Activated CD8-positive, alpha-beta memory T cell treated with anti-CD3 and anti-CD28 coated beads, Interleukin-2, amount 10 ng/mL, durations not matched to agents 7 days and 5 days (primary cell): ENCODE results near the gene SH3TC1. TPM values are rescaled to one million over a fixed set of nuclear protein-coding genes. Genes with fewer than 3 reads are reported as not detected.

ENCODE experiments used
- ATAC-seq: fragments of 150-1000 bp; cut with Tn5 transposase; one replicate; pipeline ENCODE4 v1.10.0; 2021; ENCODE audit warnings: moderate library complexity
- CTCF ChIA-PET: fragments of 350-600 bp; sonication (Branson Sonifier 250); formaldehyde crosslinking; loops from one replicate; lab custom pipeline; 2021; ENCODE audit warnings: antibody characterized with exemption; lab: Charles Lee
- DNase-seq: peaks from one replicate; pipeline ENCODE4 v3.0.0-alpha.2; 2020
- H3K27ac Mint-ChIP-seq: one replicate; pipeline ENCODE4 v1.8.0; 2021; ENCODE audit warnings: mild to moderate bottlenecking, mixed read lengths
- H3K27me3 Mint-ChIP-seq: one replicate; pipeline ENCODE4 v1.8.0; 2021; ENCODE audit warnings: mixed read lengths
- H3K36me3 Mint-ChIP-seq: one replicate; pipeline ENCODE4 v1.8.0; 2021; ENCODE audit warnings: mild to moderate bottlenecking, mixed read lengths
- H3K4me1 Mint-ChIP-seq: one replicate; pipeline ENCODE4 v1.8.0; 2021; ENCODE audit warnings: mixed read lengths
- H3K4me3 Mint-ChIP-seq: one replicate; pipeline ENCODE4 v1.8.0; 2021; ENCODE audit warnings: mild to moderate bottlenecking, moderate library complexity, mixed read lengths
- H3K9me3 Mint-ChIP-seq: one replicate; pipeline ENCODE4 v1.8.0; 2022; ENCODE audit warnings: low read depth, mixed read lengths
- total RNA-seq, 2 experiments: library from RNA; stranded (reverse); gene quantifications; one replicate each; pipeline ENCODE4 v1.2.3, GENCODE V29; 2021

Gene SH3TC1
- total RNA-seq, 2 experiments from 2014 or later, result 6.0 to 10.7 TPM

DNA sequence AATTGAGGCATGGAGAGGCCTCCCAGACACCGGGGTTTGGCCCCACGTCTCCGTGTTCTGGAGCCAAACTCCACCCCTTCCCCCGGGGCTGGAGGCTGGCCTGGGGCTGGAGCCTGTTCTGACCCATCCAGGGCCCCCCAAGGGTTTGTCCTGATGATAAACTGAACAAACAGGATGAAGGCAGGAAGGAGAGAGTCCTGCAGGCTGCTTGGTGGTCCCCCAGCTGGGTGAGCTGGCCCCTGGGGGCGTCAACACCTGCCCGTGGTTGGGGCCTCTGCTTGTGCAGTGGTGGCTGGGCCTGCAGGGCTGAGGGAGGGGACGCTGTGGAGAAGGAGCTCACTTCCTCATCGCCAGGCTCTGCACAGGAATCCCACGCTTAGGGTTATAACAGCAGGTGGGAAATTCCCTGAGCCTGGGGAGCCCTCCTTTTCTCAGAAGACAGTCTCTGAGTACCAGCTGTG lies 2.3 kb downstream of the SH3TC1 start:
- CTCF ChIA-PET, result interaction anchor here (0.9 to 1.3 kb wide), 3 partner anchors 16 to 41 kb away, joined by 3 to 4 read pairs (median 3); no protein-coding TSS in a partner anchor
- peak; percentile 47 for DNase-seq
- Mint-ChIP-seq H3K4me1 (peaks cover 31% of the 10 kb centered on the region), H3K36me3 (no peaks in the 10 kb centered on the region), H3K27me3 (no peaks in the 10 kb centered on the region), H3K27ac (peak overlapping the region; percentile 15), H3K9me3 (no peaks in the 10 kb centered on the region), H3K4me3 (peak overlapping the region; percentile 28)
- no peak for ATAC-seq

GRCh38 chr4:8202108-8203051 lies 3.3 kb downstream of the SH3TC1 start:
- Mint-ChIP-seq H3K27ac (no peak overlapping the region), H3K27me3 (no peaks in the 10 kb centered on the region), H3K4me1 (peaks cover 31% of the 10 kb centered on the region), H3K9me3 (no peaks in the 10 kb centered on the region), H3K36me3 (no peaks in the 10 kb centered on the region), H3K4me3 (no peak overlapping the region)
- DNase-seq (no peak), ATAC-seq (no peak)
- CTCF ChIA-PET, result interaction anchor here (1.3 to 3.1 kb wide), 3 partner anchors 26 to 40 kb away, joined by 3 to 8 read pairs (median 4); no protein-coding TSS in a partner anchor

GRCh38 chr4:8203052-8203401 lies 3.9 kb downstream of the SH3TC1 start:
- Mint-ChIP-seq H3K9me3 (no peaks in the 10 kb centered on the region), H3K4me1 (peaks cover 31% of the 10 kb centered on the region), H3K36me3 (no peaks in the 10 kb centered on the region), H3K4me3 (no peak overlapping the region), H3K27ac (no peak overlapping the region), H3K27me3 (no peaks in the 10 kb centered on the region)
- ATAC-seq (no peak), DNase-seq (no peak)
- CTCF ChIA-PET, result interaction anchor here (3.1 kb wide), 1 partner anchor 27 kb away, joined by 8 read pairs; no protein-coding TSS in a partner anchor

DNA sequence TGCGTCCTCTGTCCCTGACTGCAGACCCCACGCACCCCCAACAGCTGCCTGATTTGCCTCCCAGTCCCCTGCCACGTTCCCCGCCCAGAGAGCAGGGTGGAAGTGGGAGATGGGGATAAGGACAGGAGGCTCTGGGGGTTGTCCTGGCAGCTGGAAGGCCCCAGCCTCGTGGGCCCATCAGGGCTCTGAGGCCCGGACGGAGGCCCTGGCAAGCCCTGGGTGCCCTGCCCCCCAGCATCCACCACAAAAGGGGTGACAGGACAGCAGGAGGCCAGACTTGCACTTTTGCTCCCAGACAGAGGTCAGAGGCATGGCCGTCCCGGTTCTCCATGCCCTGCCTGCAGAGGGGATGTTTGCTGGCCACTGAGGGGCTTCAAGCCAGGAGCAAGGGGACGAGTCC lies 4.7 kb downstream of the SH3TC1 start:
- Mint-ChIP-seq H3K27me3 (no peaks in the 10 kb centered on the region), H3K9me3 (no peaks in the 10 kb centered on the region), H3K4me3 (no peak overlapping the region), H3K4me1 (peaks cover 23% of the 10 kb centered on the region), H3K27ac (no peak overlapping the region), H3K36me3 (no peaks in the 10 kb centered on the region)
- DNase-seq (no peak), ATAC-seq (no peak)
- CTCF ChIA-PET, result interaction anchor here (3.1 kb wide), 1 partner anchor 27 kb away, joined by 8 read pairs; no protein-coding TSS in a partner anchor

DNA sequence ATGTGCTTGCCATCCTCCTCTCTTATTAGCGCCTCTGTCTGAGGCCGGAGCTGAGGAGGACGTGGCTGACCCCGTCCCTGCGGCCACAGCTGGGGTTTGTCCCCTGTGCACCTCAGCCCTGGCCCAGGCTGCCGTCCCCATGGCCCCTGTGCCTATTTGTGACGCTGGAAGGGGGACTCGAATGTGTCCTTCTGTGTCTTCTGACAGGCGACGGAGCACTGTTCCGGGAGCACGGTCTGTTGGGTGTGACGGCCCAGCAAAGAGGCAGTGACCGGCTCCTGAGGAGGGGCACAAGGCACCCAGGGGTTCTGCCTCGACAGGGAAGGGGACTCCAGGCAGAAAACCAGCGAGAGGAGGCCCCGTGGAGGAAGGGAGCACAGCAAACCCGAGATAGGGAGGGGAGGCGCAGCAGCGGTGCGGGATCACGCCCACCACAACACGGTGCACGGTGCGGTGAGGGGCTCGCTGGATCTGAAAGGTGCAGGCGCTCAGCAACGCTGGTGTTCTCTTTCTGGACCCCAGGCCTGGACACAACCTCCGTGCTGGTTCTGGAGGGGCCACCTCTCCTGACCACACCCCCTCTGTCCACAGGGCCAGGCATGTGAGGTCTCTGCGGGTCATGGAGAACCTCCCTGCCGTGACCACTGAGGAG lies 5.6 kb downstream of the SH3TC1 start:
- Mint-ChIP-seq H3K9me3 (no peaks in the 10 kb centered on the region), H3K27me3 (no peaks in the 10 kb centered on the region), H3K36me3 (no peaks in the 10 kb centered on the region), H3K4me3 (no peak overlapping the region), H3K4me1 (peaks cover 18% of the 10 kb centered on the region), H3K27ac (no peak overlapping the region)
- CTCF ChIA-PET, result interaction anchor here (3.1 kb wide), 1 partner anchor 28 kb away, joined by 8 read pairs; no protein-coding TSS in a partner anchor
- ATAC-seq (no peak), DNase-seq (no peak)

DNA sequence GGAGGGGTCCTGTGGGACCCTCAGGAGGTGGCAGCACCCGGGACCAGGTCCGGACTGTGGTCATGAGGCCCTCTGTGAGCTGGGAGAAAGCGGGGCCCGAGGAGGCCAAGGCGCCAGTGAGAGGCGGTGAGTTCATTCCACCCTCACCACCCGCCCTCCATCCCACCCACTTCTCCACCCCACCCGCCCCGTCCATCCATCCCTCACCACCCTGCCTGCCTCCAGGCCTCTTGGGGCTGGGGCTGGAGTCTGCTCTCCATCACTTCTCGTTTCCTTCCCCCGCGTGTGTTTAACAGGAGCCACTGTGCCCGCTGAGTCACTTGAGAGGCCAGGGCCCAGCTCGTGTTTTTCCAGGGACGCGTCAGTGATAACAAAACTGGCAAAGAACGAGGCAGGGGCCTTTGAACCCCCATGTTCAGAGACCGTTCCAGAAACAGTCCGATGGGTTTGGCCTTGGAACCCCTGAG lies 6.2 kb downstream of the SH3TC1 start:
- CTCF ChIA-PET, result interaction anchor here (3.1 kb wide), 1 partner anchor 29 kb away, joined by 8 read pairs; no protein-coding TSS in a partner anchor
- Mint-ChIP-seq H3K36me3 (no peaks in the 10 kb centered on the region), H3K27me3 (no peaks in the 10 kb centered on the region)

DNA sequence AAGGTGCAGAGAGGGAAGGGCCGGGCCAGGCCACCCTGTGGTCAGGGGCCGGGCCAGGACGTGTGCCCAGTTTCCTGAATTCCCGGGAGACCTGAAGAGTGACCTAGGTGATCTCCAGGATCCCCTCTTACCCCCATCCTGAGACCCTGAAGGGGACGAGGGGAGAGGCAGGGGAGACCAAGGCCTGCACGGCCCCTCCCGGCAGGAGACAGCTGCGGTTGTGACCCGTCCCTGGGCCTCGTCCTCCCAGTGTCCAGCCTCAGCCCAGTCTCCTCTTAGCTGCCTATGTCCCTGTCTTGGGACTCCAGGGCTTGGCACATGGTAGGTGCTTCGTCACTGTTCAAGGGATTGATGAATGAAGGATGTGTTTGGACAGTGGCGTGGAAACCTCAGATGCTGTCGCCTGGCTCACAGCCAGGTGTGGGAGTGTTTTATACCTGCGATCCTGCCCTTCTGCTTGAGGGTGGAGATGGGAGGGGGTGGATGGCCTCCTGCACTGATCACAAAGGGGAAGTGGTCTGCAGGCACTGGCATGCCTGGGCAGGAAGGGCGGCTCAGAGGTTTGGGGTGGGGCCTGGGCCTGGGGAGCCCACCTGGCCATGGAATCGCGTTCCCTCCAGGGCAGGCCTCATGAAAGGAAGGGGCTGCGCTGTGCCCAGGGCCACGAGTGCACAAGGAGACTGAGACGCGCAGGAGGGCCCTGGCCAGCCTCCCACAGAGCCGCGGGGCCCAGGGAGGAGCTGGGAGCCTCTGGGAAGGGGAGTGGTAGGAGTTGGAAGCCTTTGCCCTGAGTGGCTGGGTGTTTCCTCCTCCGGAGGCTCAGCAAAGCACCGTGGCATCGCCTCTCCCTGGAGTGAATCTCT lies 6.9 kb downstream of the SH3TC1 start:
- peaks cover 10% of the 10 kb centered on the region for H3K4me1 Mint-ChIP-seq
- H3K27ac Mint-ChIP-seq, result no peak overlapping the region
- H3K4me3 Mint-ChIP-seq, result no peak overlapping the region
- no peak for ATAC-seq
- H3K36me3 Mint-ChIP-seq, result no peaks in the 10 kb centered on the region
- CTCF ChIA-PET, result interaction anchor here (1.1 to 3.1 kb wide), 3 partner anchors 11 to 30 kb away, joined by 3 to 8 read pairs (median 3); no protein-coding TSS in a partner anchor
- DNase-seq, result no peak
- H3K27me3 Mint-ChIP-seq, result no peaks in the 10 kb centered on the region
- no peaks in the 10 kb centered on the region for H3K9me3 Mint-ChIP-seq

More for the DNA sequence above, 6.2 kb downstream of the SH3TC1 start:
- ATAC-seq (no peak), DNase-seq (no peak)
- H3K4me1 Mint-ChIP-seq, result peaks cover 16% of the 10 kb centered on the region
- no peaks in the 10 kb centered on the region for H3K9me3 Mint-ChIP-seq
- H3K4me3 Mint-ChIP-seq, result no peak overlapping the region
- H3K27ac Mint-ChIP-seq, result no peak overlapping the region

GRCh38 chr4:8207314-8207713 lies 8.2 kb downstream of the SH3TC1 start:
- Mint-ChIP-seq H3K27ac (no peak overlapping the region), H3K4me1 (no peaks in the 10 kb centered on the region), H3K9me3 (no peaks in the 10 kb centered on the region), H3K4me3 (no peak overlapping the region), H3K36me3 (no peaks in the 10 kb centered on the region), H3K27me3 (no peaks in the 10 kb centered on the region)
- CTCF ChIA-PET, result interaction anchor here (1.1 to 1.4 kb wide), 2 partner anchors 10 to 30 kb away, joined by 3 read pairs; no protein-coding TSS in a partner anchor
- ATAC-seq (no peak), DNase-seq (no peak)

DNA sequence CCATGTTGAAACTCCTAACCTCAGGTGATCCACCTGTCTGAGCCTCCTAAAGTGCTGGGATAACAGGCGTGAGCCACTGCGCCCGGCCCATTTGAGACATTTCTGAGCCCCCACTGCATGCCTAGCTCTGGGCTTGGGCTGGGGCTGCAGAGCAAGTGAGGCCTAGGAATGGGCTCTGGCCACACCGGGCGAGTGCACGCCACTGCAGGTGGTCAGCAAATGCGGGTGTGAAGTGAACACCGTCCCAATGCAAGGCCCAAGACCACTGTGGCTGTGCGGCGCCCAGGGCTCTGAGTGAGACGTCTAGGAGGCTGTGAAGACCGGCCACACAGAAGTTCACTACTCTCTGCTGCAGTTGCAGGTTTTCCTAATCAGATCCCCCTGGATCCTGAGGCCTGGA lies 9.5 kb downstream of the SH3TC1 start:
- CTCF ChIA-PET, result no interaction called here
- Mint-ChIP-seq H3K36me3 (no peaks in the 10 kb centered on the region), H3K4me1 (no peaks in the 10 kb centered on the region), H3K27ac (no peak overlapping the region), H3K27me3 (no peaks in the 10 kb centered on the region), H3K4me3 (no peak overlapping the region), H3K9me3 (no peaks in the 10 kb centered on the region)
- no peak for ATAC-seq
- no peak for DNase-seq

DNA sequence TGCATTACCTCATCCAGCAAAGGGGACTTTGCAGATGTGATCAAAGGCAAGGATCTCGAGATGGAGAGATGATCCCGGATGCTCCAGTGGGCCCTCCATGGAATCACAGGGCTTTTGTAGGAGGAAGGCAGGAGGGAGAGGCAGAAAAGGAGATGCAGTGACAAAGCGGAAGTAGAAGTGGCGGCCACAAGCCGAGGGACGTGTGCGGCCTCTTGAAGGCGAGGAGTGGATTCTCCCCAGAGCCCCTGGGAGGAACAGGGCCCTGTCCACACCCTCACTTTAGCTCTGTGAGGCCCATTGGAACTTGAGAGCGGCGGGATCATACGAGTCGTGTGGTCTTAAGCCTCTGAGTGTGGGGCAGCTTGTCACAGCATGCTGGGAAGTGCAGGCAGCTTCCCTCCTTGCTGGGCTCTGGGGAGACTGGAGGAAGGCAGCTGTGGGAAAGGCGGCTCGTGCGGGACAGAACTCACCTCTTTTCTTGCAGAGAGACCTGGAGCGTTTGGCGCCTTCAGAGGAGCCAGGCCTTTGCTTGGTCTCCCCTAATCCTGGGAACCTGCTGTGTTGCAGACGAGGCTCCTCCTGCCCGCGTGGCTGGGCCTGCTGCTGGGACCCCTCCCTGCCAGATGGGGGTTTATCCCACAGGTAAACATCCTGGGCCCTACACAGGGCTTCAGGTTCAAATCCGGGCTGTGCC lies 10.2 kb downstream of the SH3TC1 start:
- H3K27me3 Mint-ChIP-seq, result no peaks in the 10 kb centered on the region
- H3K36me3 Mint-ChIP-seq, result no peaks in the 10 kb centered on the region
- no peak overlapping the region for H3K4me3 Mint-ChIP-seq
- no peaks in the 10 kb centered on the region for H3K9me3 Mint-ChIP-seq
- no peak for DNase-seq
- no peak overlapping the region for H3K27ac Mint-ChIP-seq
- ATAC-seq, result no peak
- no peaks in the 10 kb centered on the region for H3K4me1 Mint-ChIP-seq
- CTCF ChIA-PET, result no interaction called here

GRCh38 chr4:8210010-8210409 lies 10.9 kb downstream of the SH3TC1 start:
- H3K27me3 Mint-ChIP-seq, result no peaks in the 10 kb centered on the region
- H3K9me3 Mint-ChIP-seq, result no peaks in the 10 kb centered on the region
- CTCF ChIA-PET, result no interaction called here
- no peak for DNase-seq
- no peak overlapping the region for H3K27ac Mint-ChIP-seq
- no peak for ATAC-seq
- no peak overlapping the region for H3K4me3 Mint-ChIP-seq
- H3K36me3 Mint-ChIP-seq, result no peaks in the 10 kb centered on the region
- H3K4me1 Mint-ChIP-seq, result no peaks in the 10 kb centered on the region

GRCh38 chr4:8210616-8211015 lies 11.5 kb downstream of the SH3TC1 start:
- ATAC-seq, result no peak
- CTCF ChIA-PET, result no interaction called here
- H3K4me3 Mint-ChIP-seq, result no peak overlapping the region

More at GRCh38 chr4:8210616-8211015, 11.5 kb downstream of the SH3TC1 start:
- Mint-ChIP-seq H3K9me3 (no peaks in the 10 kb centered on the region), H3K27ac (no peak overlapping the region), H3K4me1 (no peaks in the 10 kb centered on the region), H3K27me3 (no peaks in the 10 kb centered on the region), H3K36me3 (no peaks in the 10 kb centered on the region)
- DNase-seq, result no peak
